AG09309 (cell line): ENCODE measurements around the gene EEF2K.

Experiments used
- DNase-seq: peaks from one replicate; pipeline ENCODE4 v3.0.0-alpha.2; 2010; ENCODE audit warnings: low read depth
- H3K4me3 ChIP-seq: 2 replicates; pipeline ENCODE4 v1.5.1; 2011; ENCODE audit warnings: mild to moderate bottlenecking, low read depth, low read length, moderate library complexity; ENCODE audit not compliant: control insufficient read depth
- TF ChIP-seq, protein P1 (sequence below): IDR thresholded peaks from 2 replicates; pipeline ENCODE4 v1.5.1; 2011; ENCODE audit warnings: mild to moderate bottlenecking, low read depth, low read length, inconsistent platforms; ENCODE audit not compliant: insufficient read depth, control insufficient read depth; ENCODE audit errors: missing control alignments

EEF2K gene

DNA sequence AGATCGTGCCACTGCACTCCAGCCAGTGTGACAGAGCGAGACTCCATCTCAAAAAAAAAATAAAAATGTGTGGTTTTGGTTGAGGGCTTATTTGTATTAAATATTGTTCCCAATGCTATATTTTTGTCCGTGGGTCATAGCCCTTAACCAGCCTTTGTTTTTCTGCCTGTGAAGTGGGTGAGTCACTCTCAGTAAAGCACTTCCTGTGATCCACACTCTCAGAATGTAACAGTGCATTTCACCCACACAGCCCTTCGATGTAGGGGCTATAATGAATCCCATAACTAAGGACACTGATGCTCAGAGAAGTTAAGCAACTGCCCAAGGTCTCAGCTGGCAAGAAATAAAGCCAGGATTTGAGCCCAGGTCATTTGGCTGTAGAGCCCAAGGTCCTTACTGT, 56.4 kb downstream of the EEF2K start:
- no peak overlapping the region for H3K4me3 ChIP-seq
- TF ChIP-seq, protein P1, sequence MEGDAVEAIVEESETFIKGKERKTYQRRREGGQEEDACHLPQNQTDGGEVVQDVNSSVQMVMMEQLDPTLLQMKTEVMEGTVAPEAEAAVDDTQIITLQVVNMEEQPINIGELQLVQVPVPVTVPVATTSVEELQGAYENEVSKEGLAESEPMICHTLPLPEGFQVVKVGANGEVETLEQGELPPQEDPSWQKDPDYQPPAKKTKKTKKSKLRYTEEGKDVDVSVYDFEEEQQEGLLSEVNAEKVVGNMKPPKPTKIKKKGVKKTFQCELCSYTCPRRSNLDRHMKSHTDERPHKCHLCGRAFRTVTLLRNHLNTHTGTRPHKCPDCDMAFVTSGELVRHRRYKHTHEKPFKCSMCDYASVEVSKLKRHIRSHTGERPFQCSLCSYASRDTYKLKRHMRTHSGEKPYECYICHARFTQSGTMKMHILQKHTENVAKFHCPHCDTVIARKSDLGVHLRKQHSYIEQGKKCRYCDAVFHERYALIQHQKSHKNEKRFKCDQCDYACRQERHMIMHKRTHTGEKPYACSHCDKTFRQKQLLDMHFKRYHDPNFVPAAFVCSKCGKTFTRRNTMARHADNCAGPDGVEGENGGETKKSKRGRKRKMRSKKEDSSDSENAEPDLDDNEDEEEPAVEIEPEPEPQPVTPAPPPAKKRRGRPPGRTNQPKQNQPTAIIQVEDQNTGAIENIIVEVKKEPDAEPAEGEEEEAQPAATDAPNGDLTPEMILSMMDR, result no peak
- DNase-seq, result no peak

DNA sequence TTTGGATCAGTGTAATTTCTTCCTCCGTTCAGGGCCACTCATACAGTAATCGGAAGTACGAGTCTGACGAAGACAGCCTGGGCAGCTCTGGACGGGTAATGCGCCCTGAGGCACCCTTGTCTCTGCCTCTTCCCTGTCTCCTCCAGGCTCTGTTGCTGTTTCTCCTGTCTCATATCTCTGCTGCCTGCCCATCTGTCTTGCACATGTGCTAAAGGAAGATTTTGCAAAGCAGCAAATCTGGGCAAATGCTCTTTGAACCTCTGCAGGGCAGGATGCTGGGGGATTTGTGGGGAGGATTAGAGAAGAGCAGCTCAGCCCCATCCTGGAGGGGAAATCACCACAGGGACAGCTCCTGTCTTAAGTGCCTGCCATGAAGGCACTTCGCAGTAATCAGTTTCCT, 58.7 kb downstream of the EEF2K start:
- DNase-seq, result no peak
- TF ChIP-seq, protein P1, result no peak

DNA sequence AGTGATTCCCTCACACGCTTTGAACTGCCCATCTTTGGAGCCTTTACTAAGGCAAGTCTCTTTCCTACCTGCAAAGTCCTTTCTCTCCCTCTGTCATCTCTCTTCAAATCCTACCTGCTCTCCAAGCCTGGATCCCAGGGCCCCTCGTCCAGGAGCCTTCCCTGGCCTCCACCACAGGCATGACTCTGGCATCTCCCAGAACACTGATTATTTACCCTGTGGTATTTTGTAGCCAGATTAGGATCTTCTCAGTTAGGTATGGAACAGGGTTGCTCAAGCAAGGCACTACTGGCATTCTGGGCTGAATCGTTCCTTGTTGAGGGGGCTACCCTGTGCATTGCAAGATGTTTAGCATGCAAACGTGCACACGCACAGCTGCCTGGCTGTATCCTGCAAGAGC, 59.3 kb downstream of the EEF2K start:
- TF ChIP-seq, protein P1, result no peak
- DNase-seq, result no peak
- no peak overlapping the region for H3K4me3 ChIP-seq

More for the DNA sequence above, 58.7 kb downstream of the EEF2K start:
- H3K4me3 ChIP-seq, result no peak overlapping the region

DNA sequence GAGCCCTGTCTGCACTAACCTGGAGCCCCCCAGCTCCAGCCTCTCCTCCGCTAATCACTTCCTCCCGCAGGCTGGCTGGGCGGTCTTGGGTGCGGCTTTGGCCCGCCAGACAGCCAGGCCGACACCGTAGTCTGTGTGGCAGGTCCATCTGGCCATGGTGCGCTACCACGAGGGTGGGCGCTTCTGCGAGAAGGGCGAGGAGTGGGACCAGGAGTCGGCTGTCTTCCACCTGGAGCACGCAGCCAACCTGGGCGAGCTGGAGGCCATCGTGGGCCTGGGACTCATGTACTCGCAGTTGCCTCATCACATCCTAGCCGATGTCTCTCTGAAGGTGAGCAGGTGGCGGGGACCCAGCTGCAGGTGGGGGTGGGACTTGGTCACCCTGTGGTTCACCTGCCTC, 60.5 kb downstream of the EEF2K start:
- no peak overlapping the region for H3K4me3 ChIP-seq
- TF ChIP-seq, protein P1, result no peak
- no peak for DNase-seq

DNA sequence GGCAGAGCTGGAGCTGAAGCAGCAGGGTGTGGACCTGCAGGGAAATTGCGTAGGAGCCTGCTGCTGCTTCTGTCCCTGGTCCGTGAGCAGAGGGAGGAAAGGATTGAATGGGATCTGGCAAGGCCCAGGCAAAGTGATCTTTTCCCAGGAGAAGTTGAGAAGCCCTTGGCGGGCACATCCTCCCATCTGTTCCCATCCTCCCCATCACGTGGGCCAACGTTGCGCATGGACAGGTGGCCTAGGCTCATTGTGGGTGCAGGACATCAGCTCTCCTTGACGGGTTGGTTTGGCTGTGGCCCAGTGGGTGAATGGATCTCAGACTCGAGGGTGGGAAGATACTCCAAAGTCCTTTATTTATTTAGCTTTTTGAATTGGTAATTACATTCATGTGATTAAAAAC, 61.7 kb downstream of the EEF2K start:
- H3K4me3 ChIP-seq, result no peak overlapping the region
- no peak for DNase-seq
- TF ChIP-seq, protein P1, result no peak

DNA sequence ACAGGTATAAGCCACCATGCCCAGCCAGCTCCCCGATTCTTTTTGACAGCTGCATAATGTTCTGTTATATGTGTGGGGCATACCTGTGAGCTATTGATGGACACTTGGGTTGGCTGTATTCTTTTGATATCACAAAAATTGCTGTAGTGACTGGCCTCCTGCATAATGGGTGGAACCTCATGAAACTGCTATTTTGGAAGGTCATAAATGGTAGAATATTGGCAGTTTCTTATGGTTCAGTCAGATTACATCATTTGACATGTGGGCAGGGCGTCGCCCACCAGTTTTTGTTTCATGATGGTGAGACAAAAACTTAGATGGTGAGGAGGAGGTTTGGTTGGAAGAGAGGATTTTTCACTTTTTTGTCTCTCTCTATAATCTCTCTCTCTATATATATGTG, 64.4 kb downstream of the EEF2K start:
- DNase-seq, result no peak
- H3K4me3 ChIP-seq, result no peak overlapping the region
- TF ChIP-seq, protein P1, result no peak
